Measurements from ENCODE around the gene KMT2D.

KMT2D gene

DNA sequence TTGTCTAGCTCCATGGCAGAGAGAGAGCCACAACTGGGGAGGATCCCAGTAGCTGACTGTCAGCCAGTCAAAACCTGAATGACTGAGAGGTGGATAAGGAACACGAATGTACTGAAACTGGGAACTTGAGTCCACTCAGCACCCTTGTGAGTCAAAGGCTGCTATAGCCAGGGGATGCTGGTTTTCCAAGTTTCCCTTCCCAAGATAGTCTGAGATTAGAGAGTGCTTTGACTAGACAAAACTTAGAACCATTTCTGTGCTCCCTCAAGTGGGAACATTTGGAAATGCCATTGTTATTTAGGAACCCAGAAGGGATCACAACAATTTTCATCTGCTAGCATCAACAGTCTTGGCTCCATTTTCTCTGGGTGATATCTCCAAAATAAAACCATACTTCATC is 46.0 kb downstream of the KMT2D start:
- peaks cover 0 to 19% of the 10 kb centered on the region in 2 donors for H3K36me3 ChIP-seq (replicated peaks in 1 of 2; ENCODE audit: control insufficient read depth in 2 of 2, insufficient read depth in 2 of 2, low read length in 2 of 2)
- no peak overlapping the region for H2BK120ac ChIP-seq (ENCODE audit: low read depth, low read length)
- H3K14ac ChIP-seq (ENCODE audit: low read length), result no peak overlapping the region
- H3K23ac ChIP-seq (ENCODE audit: low read depth, low read length, poor library complexity), result no peak overlapping the region
- no peaks in the 10 kb centered on the region for H3K9me3 ChIP-seq (replicated peaks in 1 of 2; ENCODE audit: control insufficient read depth in 2 of 2, insufficient read depth in 1 of 2, low read depth in 1 of 2, low read length in 2 of 2)
- no peak overlapping the region for H3K18ac ChIP-seq (ENCODE audit: low read length)
- no peaks in the 10 kb centered on the region for H3K27me3 ChIP-seq (ENCODE audit: control insufficient read depth in 3 of 3, insufficient read depth in 3 of 3, low read depth in 1 of 3, low read length in 3 of 3)
- no peak overlapping the region for H4K8ac ChIP-seq (ENCODE audit: low read depth, low read length)
- H3K4me3 ChIP-seq (ENCODE audit: low read length in 2 of 2), result no peak overlapping the region
- peaks cover 2% of the 10 kb centered on the region for H3K79me1 ChIP-seq (ENCODE audit: low read depth, low read length)
- H3K4ac ChIP-seq (ENCODE audit: low read length), result no peak overlapping the region
- H3K27ac ChIP-seq (replicated peaks; ENCODE audit: low read length), result no peak overlapping the region
- H3K4me2 ChIP-seq (ENCODE audit: insufficient read depth, low read length, poor library complexity, severe bottlenecking), result no peak overlapping the region
- no peak overlapping the region for H2BK12ac ChIP-seq (ENCODE audit: low read length)
- peaks cover 5 to 6% of the 10 kb centered on the region in 2 donors for H3K4me1 ChIP-seq (ENCODE audit: control insufficient read depth in 2 of 2, insufficient read depth in 1 of 2, low read depth in 1 of 2, low read length in 2 of 2)
- H3K9ac ChIP-seq (ENCODE audit: low read depth, low read length, poor library complexity), result no peak overlapping the region
- DNase-seq (ENCODE audit: low spot score), result no peak
- H2BK15ac ChIP-seq (ENCODE audit: low read length), result no peak overlapping the region
- no peak overlapping the region for H2AK5ac ChIP-seq (ENCODE audit: low read depth, low read length)
- no peak overlapping the region for H2BK5ac ChIP-seq (ENCODE audit: low read length)
- no peak overlapping the region for H2AFZ ChIP-seq (ENCODE audit: low read length)
- H4K91ac ChIP-seq (ENCODE audit: low read depth, low read length, poor library complexity), result no peak overlapping the region
- no CpG with 5 or more reads among the region's 1 CpG for WGBS, 2 donors (ENCODE audit: extremely low coverage in 2 of 2, insufficient read length in 2 of 2, insufficient replicate concordance in 1 of 2)

GRCh38 chr12:49013428-49013827 is 47.2 kb downstream of the KMT2D start:
- Histone ChIP-seq H3K36me3 (replicated peaks in 1 of 2; ENCODE audit: control insufficient read depth in 2 of 2, insufficient read depth in 2 of 2, low read length in 2 of 2) (peaks cover 0 to 16% of the 10 kb centered on the region in 2 donors), H4K91ac (ENCODE audit: low read depth, low read length, poor library complexity) (no peak overlapping the region), H3K27ac (replicated peaks; ENCODE audit: low read length) (no peak overlapping the region), H2BK15ac (ENCODE audit: low read length) (no peak overlapping the region), H3K79me1 (ENCODE audit: low read depth, low read length) (peaks cover 2% of the 10 kb centered on the region), H3K4me1 (ENCODE audit: control insufficient read depth in 2 of 2, insufficient read depth in 1 of 2, low read depth in 1 of 2, low read length in 2 of 2) (peaks cover 3 to 5% of the 10 kb centered on the region in 2 donors), H3K23ac (ENCODE audit: low read depth, low read length, poor library complexity) (no peak overlapping the region), H3K9me3 (replicated peaks in 1 of 2; ENCODE audit: control insufficient read depth in 2 of 2, insufficient read depth in 1 of 2, low read depth in 1 of 2, low read length in 2 of 2) (no peaks in the 10 kb centered on the region), H2BK120ac (ENCODE audit: low read depth, low read length) (no peak overlapping the region), H4K8ac (ENCODE audit: low read depth, low read length) (no peak overlapping the region), H3K27me3 (ENCODE audit: control insufficient read depth in 3 of 3, insufficient read depth in 3 of 3, low read depth in 1 of 3, low read length in 3 of 3) (no peaks in the 10 kb centered on the region), H3K14ac (ENCODE audit: low read length) (no peak overlapping the region), H3K4me3 (ENCODE audit: low read length in 2 of 2) (no peak overlapping the region), H3K4ac (ENCODE audit: low read length) (no peak overlapping the region), H2BK5ac (ENCODE audit: low read length) (no peak overlapping the region), H3K9ac (ENCODE audit: low read depth, low read length, poor library complexity) (no peak overlapping the region), H2AFZ (ENCODE audit: low read length) (no peak overlapping the region), H3K4me2 (ENCODE audit: insufficient read depth, low read length, poor library complexity, severe bottlenecking) (no peak overlapping the region), H2AK5ac (ENCODE audit: low read depth, low read length) (no peak overlapping the region), H3K18ac (ENCODE audit: low read length) (no peak overlapping the region), H2BK12ac (ENCODE audit: low read length) (no peak overlapping the region)
- no peak for DNase-seq (ENCODE audit: low spot score)
- no CpG with 5 or more reads among the region's 3 CpGs for WGBS, 2 donors (ENCODE audit: extremely low coverage in 2 of 2, insufficient read length in 2 of 2, insufficient replicate concordance in 1 of 2)

DNA sequence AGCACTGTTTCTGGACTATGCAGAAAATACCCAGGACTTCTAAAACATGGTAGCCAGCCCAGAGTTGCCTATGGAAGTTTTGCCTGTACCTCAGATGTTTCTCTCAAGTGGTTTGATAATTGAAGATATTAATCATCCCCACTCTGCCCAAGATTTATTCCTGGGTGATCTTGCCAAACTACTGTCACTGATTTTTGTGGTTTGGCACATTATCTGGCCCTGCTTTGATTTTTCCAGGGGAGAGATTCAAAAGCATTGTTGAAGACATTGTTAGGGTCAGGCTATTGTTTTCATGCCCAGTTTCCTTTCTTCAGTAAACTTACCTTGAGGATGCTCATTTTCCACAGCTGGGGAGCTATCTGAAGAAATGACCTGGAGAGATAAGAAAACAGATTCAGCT is 47.9 kb downstream of the KMT2D start:
- Histone ChIP-seq H3K79me1 (ENCODE audit: low read depth, low read length) (no peaks in the 10 kb centered on the region), H4K91ac (ENCODE audit: low read depth, low read length, poor library complexity) (no peak overlapping the region), H2BK120ac (ENCODE audit: low read depth, low read length) (no peak overlapping the region), H4K8ac (ENCODE audit: low read depth, low read length) (no peak overlapping the region), H3K4me3 (ENCODE audit: low read length in 2 of 2) (no peak overlapping the region), H3K9me3 (replicated peaks in 1 of 2; ENCODE audit: control insufficient read depth in 2 of 2, insufficient read depth in 1 of 2, low read depth in 1 of 2, low read length in 2 of 2) (no peaks in the 10 kb centered on the region), H3K4me1 (ENCODE audit: control insufficient read depth in 2 of 2, insufficient read depth in 1 of 2, low read depth in 1 of 2, low read length in 2 of 2) (peaks cover 2 to 3% of the 10 kb centered on the region in 2 donors), H2BK15ac (ENCODE audit: low read length) (no peak overlapping the region), H2BK12ac (ENCODE audit: low read length) (no peak overlapping the region), H2AFZ (ENCODE audit: low read length) (no peak overlapping the region), H2BK5ac (ENCODE audit: low read length) (no peak overlapping the region), H2AK5ac (ENCODE audit: low read depth, low read length) (no peak overlapping the region), H3K36me3 (replicated peaks in 1 of 2; ENCODE audit: control insufficient read depth in 2 of 2, insufficient read depth in 2 of 2, low read length in 2 of 2) (peaks cover 0 to 16% of the 10 kb centered on the region in 2 donors), H3K9ac (ENCODE audit: low read depth, low read length, poor library complexity) (no peak overlapping the region), H3K14ac (ENCODE audit: low read length) (no peak overlapping the region), H3K27me3 (ENCODE audit: control insufficient read depth in 3 of 3, insufficient read depth in 3 of 3, low read depth in 1 of 3, low read length in 3 of 3) (no peaks in the 10 kb centered on the region), H3K23ac (ENCODE audit: low read depth, low read length, poor library complexity) (no peak overlapping the region), H3K18ac (ENCODE audit: low read length) (no peak overlapping the region), H3K27ac (replicated peaks; ENCODE audit: low read length) (no peak overlapping the region), H3K4me2 (ENCODE audit: insufficient read depth, low read length, poor library complexity, severe bottlenecking) (no peak overlapping the region), H3K4ac (ENCODE audit: low read length) (no peak overlapping the region)
- no peak for DNase-seq (ENCODE audit: low spot score)

Data from neuronal stem cell (in vitro differentiated cells).